ENCODE results near the gene NKX6-2. TPM values are rescaled to one million over a fixed set of nuclear protein-coding genes. Genes with fewer than 3 reads are reported as not detected.

The NKX6-2 gene
- total RNA-seq, 4 donors from 2014 or later, result not detected

- Histone ChIP-seq H3K4me3 (replicated peaks in 1 of 3) (no peak overlapping the region), H3K9me3 (no peaks in the 10 kb centered on the region), H3K27me3 (no peaks in the 10 kb centered on the region), H3K4me1 (peaks cover 33% of the 10 kb centered on the region in 2 donors), H3K36me3 (peaks cover 1 to 9% of the 10 kb centered on the region in 2 donors), H3K27ac (no peak overlapping the region)
- no peak for TF ChIP-seq CTCF (IDR thresholded peaks at IDR 0.05)
- TF ChIP-seq POLR2A (IDR thresholded peaks at IDR 0.05), result no peak
- intact Hi-C loops (cut with DNase I), result no loop called here
- no peak for DNase-seq
- whole genome bisulfite sequencing, 2 donors, result 92 to 96% methylated on average over 14 of the region's 14 CpGs
These were observed 35.0 kb downstream of the NKX6-2 start for GRCh38 chr10:132750936-132751335.

GRCh38 chr10:132749371-132749795 is 36.6 kb downstream of the NKX6-2 start:
- Histone ChIP-seq H3K9me3 (no peaks in the 10 kb centered on the region), H3K27ac (peak overlapping the region in 1 of 3 donors; percentile 91), H3K36me3 (peaks cover 0 to 6% of the 10 kb centered on the region in 2 donors), H3K4me1 (peaks cover 42 to 44% of the 10 kb centered on the region in 2 donors), H3K27me3 (no peaks in the 10 kb centered on the region), H3K4me3 (replicated peaks in 1 of 3) (no peak overlapping the region)
- WGBS, 2 donors, result 89 to 98% methylated on average over 12 to 22 of the region's 22 CpGs
- no peak for DNase-seq
- intact Hi-C loops (cut with DNase I), result no loop called here
- TF ChIP-seq POLR2A (IDR thresholded peaks at IDR 0.05), result no peak
- TF ChIP-seq CTCF (IDR thresholded peaks at IDR 0.05), result no peak

GRCh38 chr10:132748545-132749370 is 37.2 kb downstream of the NKX6-2 start:
- intact Hi-C loops (cut with DNase I), result no loop called here
- H3K27me3 ChIP-seq, result no peaks in the 10 kb centered on the region
- peaks cover 42 to 44% of the 10 kb centered on the region in 2 donors for H3K4me1 ChIP-seq
- H3K36me3 ChIP-seq, result peaks cover 0 to 1% of the 10 kb centered on the region in 2 donors
- 47 to 60% methylated on average over 8 to 31 of the region's 36 CpGs for WGBS, 2 donors
- H3K27ac ChIP-seq, result peak overlapping the region; percentile 56 to 91 (median 68)
- H3K4me3 ChIP-seq (replicated peaks in 1 of 3), result no peak overlapping the region
- no peaks in the 10 kb centered on the region for H3K9me3 ChIP-seq
- peak; percentile 78 to 79 for DNase-seq
- TF ChIP-seq POLR2A (IDR thresholded peaks at IDR 0.05), result no peak
- no peak for TF ChIP-seq CTCF (IDR thresholded peaks at IDR 0.05)

- TF ChIP-seq POLR2A (IDR thresholded peaks at IDR 0.05) (no peak), CTCF (IDR thresholded peaks at IDR 0.05) (no peak)
- peak overlapping the region; percentile 56 to 91 (median 68) for H3K27ac ChIP-seq
- peak in 1 of 2 donors; percentile 9 for DNase-seq
- H3K27me3 ChIP-seq, result no peaks in the 10 kb centered on the region
- intact Hi-C loops (cut with DNase I), result no loop called here
- peaks cover 42 to 44% of the 10 kb centered on the region in 2 donors for H3K4me1 ChIP-seq
- no peaks in the 10 kb centered on the region for H3K9me3 ChIP-seq
- WGBS, 2 donors, result 88 to 92% methylated on average over 13 to 15 of the region's 15 CpGs
- H3K36me3 ChIP-seq, result no peaks in the 10 kb centered on the region
- H3K4me3 ChIP-seq (replicated peaks in 1 of 3), result no peak overlapping the region
These were observed 37.8 kb downstream of the NKX6-2 start for GRCh38 chr10:132748135-132748534.

Measured in thyroid gland (tissue), 4 donors.